Measurements from ENCODE around the gene MESP2. TPM values are rescaled to one million over a fixed set of nuclear protein-coding genes. Genes with fewer than 3 reads are reported as not detected.
"Not testable (repeated sequence)": the region's sequence is repeated elsewhere in the genome, so short reads cannot be mapped to it uniquely, and the experiment has no call there.

Gene MESP2
- total and polyA plus RNA-seq, 9 donors = 0.11 to 0.89 (median 0.40) TPM

GRCh38 chr15:89777782-89778380, 1.7 kb downstream of the MESP2 start:
- peaks cover 7% of the 10 kb centered on the region for H3K27me3 ChIP-seq (ENCODE audit: control insufficient read depth, insufficient read depth, low read length)
- no peaks in the 10 kb centered on the region for H3K36me3 ChIP-seq (ENCODE audit: control insufficient read depth, insufficient read depth, low read length)
- no peak for DNase-seq
- H3K9me3 ChIP-seq (replicated peaks; ENCODE audit: control insufficient read depth, low read depth, low read length) = no peaks in the 10 kb centered on the region
- H3K27ac ChIP-seq (ENCODE audit: low read length) = no peak overlapping the region
- 78% methylated on average over 10 of the region's 10 CpGs for WGBS (ENCODE audit: insufficient coverage)
- peaks cover 13% of the 10 kb centered on the region for H3K4me1 ChIP-seq (ENCODE audit: control insufficient read depth, insufficient read depth, low read length)
- no peak overlapping the region for H3K4me3 ChIP-seq (ENCODE audit: low read length)

DNA sequence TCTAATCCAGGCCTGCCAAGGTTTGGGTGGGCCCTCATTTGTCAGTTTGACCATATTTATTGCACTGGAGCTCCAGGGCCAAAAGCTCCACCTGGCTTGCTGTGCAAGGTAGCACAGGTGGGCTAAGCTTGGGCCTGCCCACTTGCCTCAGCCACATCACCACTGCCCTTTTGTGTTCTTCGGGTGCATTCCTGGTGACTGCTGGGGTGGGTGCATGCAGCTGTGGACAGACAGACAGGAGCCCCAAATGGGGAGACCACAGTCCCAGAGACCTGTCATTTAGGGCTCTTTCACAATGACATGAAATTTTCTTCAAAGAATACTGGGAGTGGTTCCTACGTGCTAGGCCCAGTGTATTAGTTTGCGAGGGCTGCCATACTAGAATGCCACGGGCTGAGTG, 2.7 kb downstream of the MESP2 start:
- peaks cover 7% of the 10 kb centered on the region for H3K27me3 ChIP-seq (ENCODE audit: control insufficient read depth, insufficient read depth, low read length)
- no peak for DNase-seq
- no peaks in the 10 kb centered on the region for H3K9me3 ChIP-seq (replicated peaks; ENCODE audit: control insufficient read depth, low read depth, low read length)
- no peak overlapping the region for H3K27ac ChIP-seq (ENCODE audit: low read length)
- peaks cover 13% of the 10 kb centered on the region for H3K4me1 ChIP-seq (ENCODE audit: control insufficient read depth, insufficient read depth, low read length)
- 93% methylated on average over 3 of the region's 4 CpGs for WGBS (ENCODE audit: insufficient coverage)
- H3K36me3 ChIP-seq (ENCODE audit: control insufficient read depth, insufficient read depth, low read length) = no peaks in the 10 kb centered on the region
- no peak overlapping the region for H3K4me3 ChIP-seq (ENCODE audit: low read length)

DNA sequence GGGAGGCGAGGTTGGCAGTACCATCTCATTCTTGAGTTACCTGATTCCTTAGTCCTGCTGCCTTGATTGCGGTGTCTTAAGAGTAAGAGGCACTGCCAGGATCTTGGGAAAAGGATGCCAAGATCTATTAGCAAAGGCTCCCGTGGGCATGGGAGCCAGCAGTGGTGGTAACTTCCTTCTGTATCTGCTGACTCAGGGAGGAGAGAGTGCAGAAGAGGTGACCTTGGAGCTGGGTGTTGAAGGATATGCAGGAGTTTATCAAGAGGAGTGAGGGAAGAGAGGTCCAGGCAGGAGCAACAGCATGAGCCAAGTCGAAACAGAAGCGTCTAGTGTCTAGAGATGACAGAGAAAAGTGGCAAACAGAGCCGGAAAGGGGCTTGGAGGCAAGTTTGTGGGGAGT, 4.5 kb downstream of the MESP2 start:
- Histone ChIP-seq H3K4me3 (ENCODE audit: low read length) (no peak overlapping the region), H3K36me3 (ENCODE audit: control insufficient read depth, insufficient read depth, low read length) (no peaks in the 10 kb centered on the region), H3K27me3 (ENCODE audit: control insufficient read depth, insufficient read depth, low read length) (peaks cover 6% of the 10 kb centered on the region), H3K27ac (ENCODE audit: low read length) (no peak overlapping the region), H3K4me1 (ENCODE audit: control insufficient read depth, insufficient read depth, low read length) (peaks cover 11% of the 10 kb centered on the region), H3K9me3 (replicated peaks; ENCODE audit: control insufficient read depth, low read depth, low read length) (no peaks in the 10 kb centered on the region)
- WGBS (ENCODE audit: insufficient coverage) = 82% methylated on average over 6 of the region's 6 CpGs
- DNase-seq = no peak

DNA sequence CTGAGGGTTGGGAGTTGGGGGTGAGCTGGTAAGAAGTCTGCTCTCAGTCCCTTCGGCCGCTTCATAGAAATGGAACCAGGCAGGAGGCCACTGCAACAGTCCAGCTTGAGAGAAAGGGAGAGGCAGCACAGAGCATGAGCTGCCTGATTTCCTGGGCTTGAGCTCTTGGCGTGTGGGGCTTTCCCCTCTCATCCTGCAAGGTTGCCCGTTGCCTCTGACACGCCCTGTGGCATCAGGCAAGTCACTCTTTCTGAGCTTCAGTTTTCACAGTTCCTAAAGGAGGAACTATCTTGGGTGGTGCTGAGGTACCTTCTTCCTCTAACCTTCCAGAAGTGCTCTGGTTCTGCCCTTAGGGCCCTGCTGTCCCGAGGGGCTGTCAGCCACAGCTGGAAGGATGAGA, 4.9 kb downstream of the MESP2 start:
- WGBS (ENCODE audit: insufficient coverage) = 90% methylated on average over 4 of the region's 6 CpGs
- DNase-seq = no peak
- Histone ChIP-seq H3K4me1 (ENCODE audit: control insufficient read depth, insufficient read depth, low read length) (peaks cover 7% of the 10 kb centered on the region), H3K4me3 (ENCODE audit: low read length) (no peak overlapping the region), H3K27me3 (ENCODE audit: control insufficient read depth, insufficient read depth, low read length) (peaks cover 4% of the 10 kb centered on the region), H3K9me3 (replicated peaks; ENCODE audit: control insufficient read depth, low read depth, low read length) (no peaks in the 10 kb centered on the region), H3K27ac (ENCODE audit: low read length) (no peak overlapping the region), H3K36me3 (ENCODE audit: control insufficient read depth, insufficient read depth, low read length) (no peaks in the 10 kb centered on the region)

- H3K4me3 ChIP-seq (ENCODE audit: low read length) = no peak overlapping the region
- no peaks in the 10 kb centered on the region for H3K9me3 ChIP-seq (replicated peaks; ENCODE audit: control insufficient read depth, low read depth, low read length)
- H3K36me3 ChIP-seq (ENCODE audit: control insufficient read depth, insufficient read depth, low read length) = no peaks in the 10 kb centered on the region
- peaks cover 4% of the 10 kb centered on the region for H3K27me3 ChIP-seq (ENCODE audit: control insufficient read depth, insufficient read depth, low read length)
- peaks cover 1% of the 10 kb centered on the region for H3K4me1 ChIP-seq (ENCODE audit: control insufficient read depth, insufficient read depth, low read length)
- 75% methylated on average over 11 of the region's 15 CpGs for WGBS (ENCODE audit: insufficient coverage)
- no peak overlapping the region for H3K27ac ChIP-seq (ENCODE audit: low read length)
- no peak for DNase-seq
These were observed 5.9 kb downstream of the MESP2 start for GRCh38 chr15:89781891-89782618.

DNA sequence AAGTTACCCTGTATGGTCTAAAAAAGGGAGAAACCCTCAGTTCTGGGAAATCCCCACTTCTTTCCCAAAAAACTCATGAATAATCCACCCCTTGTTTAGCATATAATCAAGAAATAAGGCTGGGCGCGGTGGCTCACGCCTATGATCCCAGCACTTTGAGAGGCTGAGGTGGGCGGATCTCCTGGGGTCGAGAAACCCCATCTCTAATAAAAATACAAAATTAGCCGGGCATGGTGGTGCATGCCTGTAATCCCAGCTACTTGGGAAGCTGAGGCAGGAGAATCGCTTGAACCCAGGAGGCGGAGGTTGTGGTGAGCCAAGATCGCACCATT, 6.5 kb downstream of the MESP2 start:
- WGBS (ENCODE audit: insufficient coverage) = no CpG with 5 or more reads among the region's 9 CpGs

DNA sequence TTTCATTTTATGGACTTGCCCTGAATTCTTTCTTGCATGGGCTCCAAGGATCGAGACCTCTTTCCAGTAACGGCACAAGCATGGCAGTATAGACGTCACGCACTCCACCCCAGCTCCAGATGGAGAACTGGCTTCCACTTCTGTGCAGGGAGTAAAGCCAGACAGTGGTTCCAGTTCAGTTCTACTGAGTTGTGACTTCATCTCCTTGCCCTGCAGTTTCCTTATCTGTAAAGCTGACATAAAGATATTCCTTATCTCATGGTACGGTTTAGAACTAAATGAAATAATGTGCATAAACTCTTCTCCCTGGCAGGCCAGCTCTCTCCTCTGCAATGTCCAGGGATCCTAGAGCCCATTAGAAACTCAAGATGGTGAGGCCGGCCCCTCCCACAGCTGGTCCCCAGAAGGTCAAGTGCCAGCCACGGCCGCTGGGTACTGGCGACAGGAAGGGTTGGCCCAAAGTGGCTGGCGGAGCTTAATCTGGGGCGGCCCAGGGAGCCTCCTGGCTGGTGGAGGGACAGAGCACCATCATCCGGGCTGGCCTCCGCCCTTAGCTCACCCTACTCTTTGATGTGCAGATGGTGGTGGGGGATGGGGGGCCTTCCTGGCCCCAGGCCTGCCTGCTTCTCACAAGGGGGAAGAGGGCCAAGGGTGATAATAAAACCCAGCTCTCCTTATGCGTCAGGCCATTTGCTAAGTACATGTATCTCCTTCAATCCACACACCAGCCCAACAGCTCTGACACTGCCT, 7.2 kb downstream of the MESP2 start:
- WGBS (ENCODE audit: insufficient coverage) = 63% methylated on average over 7 of the region's 14 CpGs
- Histone ChIP-seq H3K27me3 (ENCODE audit: control insufficient read depth, insufficient read depth, low read length) (peaks cover 4% of the 10 kb centered on the region), H3K27ac (ENCODE audit: low read length) (no peak overlapping the region), H3K36me3 (ENCODE audit: control insufficient read depth, insufficient read depth, low read length) (no peaks in the 10 kb centered on the region), H3K9me3 (replicated peaks; ENCODE audit: control insufficient read depth, low read depth, low read length) (peaks cover 7% of the 10 kb centered on the region), H3K4me1 (ENCODE audit: control insufficient read depth, insufficient read depth, low read length) (no peaks in the 10 kb centered on the region), H3K4me3 (ENCODE audit: low read length) (no peak overlapping the region)
- no peak for DNase-seq

More for the DNA sequence above, 6.5 kb downstream of the MESP2 start:
- not testable (repeated sequence) for H3K4me1 ChIP-seq (ENCODE audit: control insufficient read depth, insufficient read depth, low read length); H3K36me3 ChIP-seq (ENCODE audit: control insufficient read depth, insufficient read depth, low read length); H3K9me3 ChIP-seq (replicated peaks; ENCODE audit: control insufficient read depth, low read depth, low read length); H3K4me3 ChIP-seq (ENCODE audit: low read length); H3K27me3 ChIP-seq (ENCODE audit: control insufficient read depth, insufficient read depth, low read length); DNase-seq; H3K27ac ChIP-seq (ENCODE audit: low read length)

DNA sequence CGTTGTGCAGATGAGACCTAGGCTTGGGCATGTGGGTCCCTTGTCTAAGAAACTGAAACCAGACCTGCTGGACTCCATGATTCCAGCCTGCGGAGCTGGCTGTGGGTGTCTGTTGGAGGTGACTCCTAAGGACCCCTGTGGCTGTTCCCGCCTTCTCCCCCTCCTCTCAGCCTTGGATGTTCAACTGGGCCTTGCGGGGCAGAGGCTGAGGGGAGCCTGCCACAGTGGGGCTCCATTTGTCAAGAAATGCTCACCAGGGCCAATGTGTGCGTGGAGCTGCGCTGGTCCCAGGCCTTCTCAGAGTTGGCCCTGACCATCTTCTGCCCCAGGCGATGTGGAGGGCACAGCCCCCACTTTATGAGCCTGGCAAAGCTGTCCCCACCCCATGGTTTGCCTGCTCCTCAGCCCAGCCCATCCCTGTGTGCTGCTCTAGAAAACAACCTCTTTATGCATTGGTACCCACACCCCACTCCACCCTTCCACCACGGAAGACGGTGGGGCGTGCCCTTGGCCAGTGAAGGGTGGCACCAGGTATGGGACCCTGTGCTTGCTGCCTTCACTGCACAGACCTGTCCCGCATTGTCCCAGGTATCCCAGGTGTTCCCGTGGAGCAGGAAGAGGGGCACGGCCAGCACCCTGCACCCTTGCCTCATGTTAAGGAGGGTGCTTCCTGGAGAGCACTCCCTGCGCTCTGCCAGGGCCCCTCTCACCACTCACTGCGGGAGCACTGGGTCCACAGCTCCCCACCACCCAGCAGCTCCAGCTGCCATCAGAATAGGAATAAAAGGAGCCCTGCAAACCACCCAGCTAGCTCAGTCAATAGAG, 7.9 kb downstream of the MESP2 start:
- Histone ChIP-seq H3K27ac (ENCODE audit: low read length) (no peak overlapping the region), H3K27me3 (ENCODE audit: control insufficient read depth, insufficient read depth, low read length) (peaks cover 4% of the 10 kb centered on the region), H3K4me1 (ENCODE audit: control insufficient read depth, insufficient read depth, low read length) (no peaks in the 10 kb centered on the region), H3K36me3 (ENCODE audit: control insufficient read depth, insufficient read depth, low read length) (no peaks in the 10 kb centered on the region), H3K9me3 (replicated peaks; ENCODE audit: control insufficient read depth, low read depth, low read length) (peaks cover 9% of the 10 kb centered on the region), H3K4me3 (ENCODE audit: low read length) (no peak overlapping the region)
- no peak for DNase-seq
- 83% methylated on average over 11 of the region's 15 CpGs for WGBS (ENCODE audit: insufficient coverage)

GRCh38 chr15:89784686-89784960, 8.5 kb downstream of the MESP2 start:
- no peak for DNase-seq
- WGBS (ENCODE audit: insufficient coverage) = 88% methylated on average over 7 of the region's 7 CpGs
- peaks cover 4% of the 10 kb centered on the region for H3K27me3 ChIP-seq (ENCODE audit: control insufficient read depth, insufficient read depth, low read length)

More at GRCh38 chr15:89784686-89784960, 8.5 kb downstream of the MESP2 start:
- Histone ChIP-seq H3K4me1 (ENCODE audit: control insufficient read depth, insufficient read depth, low read length) (no peaks in the 10 kb centered on the region), H3K9me3 (replicated peaks; ENCODE audit: control insufficient read depth, low read depth, low read length) (peaks cover 9% of the 10 kb centered on the region), H3K36me3 (ENCODE audit: control insufficient read depth, insufficient read depth, low read length) (no peaks in the 10 kb centered on the region), H3K4me3 (ENCODE audit: low read length) (no peak overlapping the region), H3K27ac (ENCODE audit: low read length) (no peak overlapping the region)

All from muscle of leg (tissue), 11 donors.